ENCODE measurements around the gene TSR3. TPM values are rescaled to one million over a fixed set of nuclear protein-coding genes. Genes with fewer than 3 reads are reported as not detected.

Gene TSR3
- total and polyA plus RNA-seq, 2 of the 13 experiments (the other 11 are each of a cell fraction or from before 2014, with no cell fraction given) = 24.2 to 51.0 TPM

GRCh38 chr16:1378804-1379303 lies 27.2 kb upstream of the TSR3 start:
- H3K27me3 ChIP-seq (ENCODE audit: control insufficient read depth in 1 of 2, insufficient read depth in 2 of 2, low read length in 2 of 2) = no peaks in the 10 kb centered on the region
- peak overlapping the region; percentile 93 for H3K27ac ChIP-seq (ENCODE audit: extremely low read length, insufficient read depth, low read length)
- peaks cover 11% of the 10 kb centered on the region for H4K20me1 ChIP-seq (ENCODE audit: insufficient read depth, low read length)
- CTCF ChIA-PET (ENCODE audit: low intra/inter-chr PET ratio, low total read pairs) = no interaction called here
- peaks cover 26% of the 10 kb centered on the region for H3K4me1 ChIP-seq (ENCODE audit: insufficient read depth, low read length)
- FAIRE-seq (no peak), ATAC-seq (peak; percentile 76), DNase-seq (ENCODE audit: low spot score) (peak; percentile 60)
- peaks cover 16% of the 10 kb centered on the region for H3K79me2 ChIP-seq (ENCODE audit: insufficient read depth, low read length)
- intact Hi-C loops (cut with micrococcal nuclease; ENCODE audit: unreplicated experiment) (no loop called here), in situ Hi-C loops (cut with HindIII; ENCODE audit: extremely low pct_ligation_motif_present, low pct_unique_long_range_greater_than_20kb) (no loop called here)
- H2AFZ ChIP-seq (ENCODE audit: low read length) = no peak overlapping the region
- H3K9me3 ChIP-seq (ENCODE audit: low read length) = no peaks in the 10 kb centered on the region
- peak overlapping the region; percentile 67 to 84 (median 81) for H3K4me3 ChIP-seq (replicated peaks in 1 of 3; ENCODE audit: insufficient read depth in 1 of 3, low read depth in 2 of 3, low read length in 3 of 3)
- H3K36me3 ChIP-seq (replicated peaks in 1 of 2; ENCODE audit: control insufficient read depth in 1 of 2, insufficient read depth in 2 of 2, low read length in 2 of 2) = peaks cover 6% of the 10 kb centered on the region in 2 experiments; a peak in 3 of 5 replicates
- H3K4me2 ChIP-seq (ENCODE audit: low read depth, low read length) = peak overlapping the region; percentile 95
- POLR2A ChIA-PET = interaction anchor here (0.8 to 2.4 kb wide), 2 partner anchors 35 to 42 kb away, joined by 3 to 8 read pairs; partner anchors contain the start of gene UQCC4
- peak overlapping the region; percentile 83 for H3K9ac ChIP-seq (ENCODE audit: insufficient read depth, low read depth, low read length)
- no TSS peak for BruUV-seq (replicated peaks)
- WGBS (ENCODE audit: low lambda C conversion rate) = 0% methylated on average over 1 of the region's 31 CpGs
- TF ChIP-seq SIN3B (IDR thresholded peaks at IDR 0.05; ENCODE audit: low read length) (peak; percentile 13; the same call in 1 of the 2 replicates), NCOR1 (IDR thresholded peaks at IDR 0.05; ENCODE audit: borderline replicate concordance, low read length) (peak; percentile 20; the same call in 1 of the 2 replicates), ZNF7 (CRISPR knock-in tag; IDR thresholded peaks at IDR 0.05) (no peak), CBFB (CRISPR knock-in tag; IDR thresholded peaks at IDR 0.05) (no peak), POLR2A (IDR thresholded peaks at IDR 0.05; ENCODE audit: insufficient read depth in 1 of 2, low read depth in 2 of 2, low read length in 2 of 2) (peak in 1 of 2 experiments; percentile 52; a peak in 1 of 4 replicates), NR2F6 (IDR thresholded peaks at IDR 0.05) (peak; percentile 24; the same call in 1 of the 2 replicates), NR2F6 (CRISPR knock-in tag; IDR thresholded peaks at IDR 0.05) (peak; percentile 58; the same call in 1 of the 2 replicates), ZNF280B (CRISPR knock-in tag; IDR thresholded peaks at IDR 0.05; ENCODE audit: borderline replicate concordance) (peak; percentile 12; the same call in 1 of the 2 replicates), HNF4A (CRISPR knock-in tag; IDR thresholded peaks at IDR 0.05) (peak; percentile 17; the same call in 1 of the 2 replicates), TBX3 (IDR thresholded peaks at IDR 0.05; ENCODE audit: borderline replicate concordance) (no peak), SIN3A (IDR thresholded peaks at IDR 0.05; ENCODE audit: borderline replicate concordance, low read depth, low read length) (peak; percentile 87), NR1H2 (CRISPR knock-in tag; IDR thresholded peaks at IDR 0.05; ENCODE audit: borderline replicate concordance, low read depth) (no peak), ARID3A (IDR thresholded peaks at IDR 0.05; ENCODE audit: low read depth, low read length) (no peak), ZUFSP (CRISPR knock-in tag; IDR thresholded peaks at IDR 0.05; ENCODE audit: borderline replicate concordance) (no peak), FUBP1 (CRISPR knock-in tag; IDR thresholded peaks at IDR 0.05; ENCODE audit: borderline replicate concordance) (no peak), GATA4 (IDR thresholded peaks at IDR 0.05; ENCODE audit: borderline replicate concordance, low read depth) (no peak), IRF1 (CRISPR knock-in tag; IDR thresholded peaks at IDR 0.05; ENCODE audit: low read depth) (no peak), HNRNPUL1 (IDR thresholded peaks at IDR 0.05; ENCODE audit: low read depth, low read length) (no peak)
